Right lung (tissue), 10 donors: ENCODE data around the gene AHCY. TPM values are rescaled to one million over a fixed set of nuclear protein-coding genes. Genes with fewer than 3 reads are reported as not detected.
"Not testable (repeated sequence)": the region's sequence is repeated elsewhere in the genome, so short reads cannot be mapped to it uniquely, and the experiment has no call there.

Experiments used
- DNase-seq, 2 donors: peaks; one replicate each; pipeline ENCODE4 v3.0.0-alpha.2; 2013
- long read RNA-seq, 8 donors: transcript quantifications; one replicate each; lab custom pipeline, GENCODE V29; 2026
- polyA plus RNA-seq, 5 donors: library from polyadenylated mRNA; unstranded; fragments of 120-200 nt; gene quantifications; one replicate each; pipeline versions ENCODE4 v1.2.1 to v1.2.3, GENCODE V29; 2013; ENCODE audit warnings: inconsistent platforms in 1 of 5, low replicate concordance in 1 of 5; ENCODE audit not compliant: insufficient read length in 5 of 5, insufficient read depth in 1 of 5

Gene AHCY
- polyA plus RNA-seq: 100 to 1,000 TPM in 4 of 5 donors, 10 to 100 TPM in 1; 99.0 to 126 (median 110) TPM
- long read RNA-seq, donor 1, transcript AHCY-201 (10 exons, 2,143 nt): major isoform, 31 of 31 reads
- long read RNA-seq, donor 1, partial matches to known transcripts: 0 of 31 reads
- long read RNA-seq, donor 1, other reads (novel, unspliced or antisense): 0 of 31 reads
- long read RNA-seq, donor 2, transcript AHCY-201 (10 exons, 2,143 nt): major isoform, 28 of 28 reads
- long read RNA-seq, donor 2, partial matches to known transcripts: 0 of 28 reads
- long read RNA-seq, donor 2, other reads (novel, unspliced or antisense): 0 of 28 reads
- long read RNA-seq, donor 3, transcript AHCY-201 (10 exons, 2,143 nt): major isoform, 15 of 15 reads
- long read RNA-seq, donor 3, partial matches to known transcripts: 0 of 15 reads
- long read RNA-seq, donor 3, other reads (novel, unspliced or antisense): 0 of 15 reads
- long read RNA-seq, donor 4, transcript AHCY-201 (10 exons, 2,143 nt): major isoform, 16 of 73 reads
- long read RNA-seq, donor 4, partial matches to known transcripts: 57 of 73 reads
- long read RNA-seq, donor 4, other reads (novel, unspliced or antisense): 0 of 73 reads
- long read RNA-seq, donor 5, transcript AHCY-201 (10 exons, 2,143 nt): major isoform, 29 of 41 reads
- long read RNA-seq, donor 5, partial matches to known transcripts: 5 of 41 reads
- long read RNA-seq, donor 5, other reads (novel, unspliced or antisense): 7 of 41 reads
- long read RNA-seq, donor 6, transcript AHCY-201 (10 exons, 2,143 nt): major isoform, 35 of 48 reads
- long read RNA-seq, donor 6, partial matches to known transcripts: 13 of 48 reads
- long read RNA-seq, donor 6, other reads (novel, unspliced or antisense): 0 of 48 reads
- long read RNA-seq, donor 7, transcript AHCY-201 (10 exons, 2,143 nt): major isoform, 17 of 17 reads
- long read RNA-seq, donor 7, partial matches to known transcripts: 0 of 17 reads
- long read RNA-seq, donor 7, other reads (novel, unspliced or antisense): 0 of 17 reads
- long read RNA-seq, donor 8, transcript AHCY-201 (10 exons, 2,143 nt): major isoform, 18 of 18 reads
- long read RNA-seq, donor 8, partial matches to known transcripts: 0 of 18 reads
- long read RNA-seq, donor 8, other reads (novel, unspliced or antisense): 0 of 18 reads

- peak; percentile 94 to 95 for DNase-seq
These were observed at the start of gene AHCY for GRCh38 chr20:34302723-34303533. Gene AHCY (minus strand): TSS chr20:34303355. CDS start chr20:34303270, 85 bp downstream.

GRCh38 chr20:34350095-34350494, 46.9 kb upstream of the AHCY start:
- no peak for DNase-seq

GRCh38 chr20:34347571-34347970, 44.4 kb upstream of the AHCY start:
- DNase-seq: no peak

- DNase-seq: not testable (repeated sequence)
These were observed 43.3 kb upstream of the AHCY start for GRCh38 chr20:34346533-34346865.

GRCh38 chr20:34345839-34346532, 42.8 kb upstream of the AHCY start:
- not testable (repeated sequence) for DNase-seq

- no peak for DNase-seq
These were observed 42.2 kb upstream of the AHCY start for GRCh38 chr20:34345402-34345736.

GRCh38 chr20:34344238-34344637, 41.1 kb upstream of the AHCY start:
- DNase-seq: no peak

GRCh38 chr20:34343458-34344211, 40.5 kb upstream of the AHCY start:
- DNase-seq: no peak

GRCh38 chr20:34341199-34341598, 38.0 kb upstream of the AHCY start:
- not testable (repeated sequence) for DNase-seq

- DNase-seq: not testable (repeated sequence)
These were observed 37.6 kb upstream of the AHCY start for GRCh38 chr20:34340726-34341125.

GRCh38 chr20:34337982-34338726, 35.0 kb upstream of the AHCY start:
- no peak for DNase-seq

- DNase-seq: no peak
These were observed 34.4 kb upstream of the AHCY start for GRCh38 chr20:34337544-34337943.

- no peak for DNase-seq
These were observed 31.7 kb upstream of the AHCY start for GRCh38 chr20:34334654-34335407.

GRCh38 chr20:34333786-34334185, 30.6 kb upstream of the AHCY start:
- no peak for DNase-seq

GRCh38 chr20:34332262-34332920, 29.2 kb upstream of the AHCY start:
- no peak for DNase-seq

- DNase-seq: no peak
These were observed 28.7 kb upstream of the AHCY start for GRCh38 chr20:34331838-34332237.

- not testable (repeated sequence) for DNase-seq
These were observed 27.8 kb upstream of the AHCY start for GRCh38 chr20:34330861-34331544.
